HuH-7 (cell line): ENCODE measurements around the gene QKI.

Source experiments
- DNase-seq: peaks from one replicate; pipeline ENCODE4 v3.0.0; 2011; ENCODE audit warnings: low spot score

Gene QKI

DNA sequence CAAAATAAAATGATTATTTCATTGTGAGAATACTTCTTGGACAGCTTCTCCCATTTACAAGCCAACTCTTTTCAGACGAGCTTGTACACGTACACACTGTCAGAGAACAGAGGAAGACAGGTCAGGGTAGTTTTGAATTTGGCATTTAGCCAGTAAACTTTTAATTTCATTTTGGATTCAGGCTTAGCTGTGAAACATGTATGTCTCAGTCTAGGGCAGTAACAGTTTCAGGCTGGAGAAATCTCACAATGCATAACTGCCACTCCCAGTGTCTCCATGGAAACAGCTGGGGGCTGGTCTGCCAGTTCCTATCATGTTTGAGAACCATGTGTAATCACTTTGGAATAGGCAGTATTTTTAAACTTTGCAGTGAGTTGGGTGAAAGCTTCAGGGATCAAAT lies 22.0 kb upstream of the QKI start:
- peak; percentile 46 for DNase-seq

DNA sequence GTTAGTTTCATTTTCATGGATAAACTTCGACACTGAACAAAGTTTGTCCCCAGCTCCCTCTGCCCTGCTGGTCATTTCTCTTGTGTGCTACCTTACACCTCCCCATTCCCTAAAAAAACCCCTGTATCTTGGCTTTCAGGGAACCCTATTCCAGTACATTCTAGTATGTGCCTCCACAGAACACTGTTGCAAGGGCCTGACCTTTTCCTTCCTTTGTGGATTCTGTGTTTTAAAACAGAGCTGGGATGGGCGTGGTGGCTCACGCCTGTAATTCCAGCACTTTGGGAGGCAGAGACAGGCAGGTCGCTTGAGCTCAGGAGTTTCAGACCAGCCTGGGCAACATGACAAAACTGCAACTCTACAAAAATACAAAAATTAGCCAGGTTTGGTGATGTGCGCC lies 20.6 kb upstream of the QKI start:
- DNase-seq, result no peak

- no peak for DNase-seq
These were observed 19.9 kb upstream of the QKI start for GRCh38 chr6:163394659-163395058.

GRCh38 chr6:163395122-163395830 lies 19.2 kb upstream of the QKI start:
- no peak for DNase-seq

DNA sequence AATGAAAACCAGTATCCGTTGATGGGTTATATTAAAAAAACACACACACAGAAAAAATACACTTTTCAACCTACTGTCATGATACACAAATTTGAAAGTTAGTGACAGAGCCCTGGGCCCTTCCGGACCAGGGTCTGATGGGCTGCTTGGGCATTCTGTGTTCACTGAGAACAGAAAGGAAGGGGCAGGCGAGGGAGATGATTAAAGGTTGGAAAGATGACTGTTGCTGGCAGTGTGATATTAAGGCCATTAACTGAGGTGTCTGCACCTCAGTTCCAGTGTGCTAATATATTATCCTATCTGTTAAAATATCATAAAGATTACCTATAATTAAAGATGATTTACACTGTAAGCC lies 18.7 kb upstream of the QKI start:
- DNase-seq, result no peak

DNA sequence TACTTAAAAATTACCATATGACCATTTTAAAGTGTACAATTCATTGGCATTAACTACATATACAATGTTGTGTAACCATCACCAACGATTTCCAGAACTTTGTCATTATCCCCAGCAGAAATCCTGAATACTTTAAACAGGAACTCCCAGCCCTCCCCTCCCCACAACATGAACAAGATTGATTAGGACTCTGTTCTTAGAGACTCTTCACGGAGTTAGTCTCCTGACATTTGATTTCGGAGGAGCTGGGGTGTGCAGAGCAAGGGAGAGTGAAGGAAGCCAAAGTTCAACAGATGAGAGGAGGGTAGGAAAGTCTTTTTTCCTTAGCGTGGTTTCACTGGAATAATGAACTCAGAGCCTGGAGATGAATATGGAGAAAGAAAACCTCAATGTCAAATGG lies 17.2 kb upstream of the QKI start:
- no peak for DNase-seq

- DNase-seq, result no peak
These were observed 16.4 kb upstream of the QKI start for GRCh38 chr6:163398115-163398514.

DNA sequence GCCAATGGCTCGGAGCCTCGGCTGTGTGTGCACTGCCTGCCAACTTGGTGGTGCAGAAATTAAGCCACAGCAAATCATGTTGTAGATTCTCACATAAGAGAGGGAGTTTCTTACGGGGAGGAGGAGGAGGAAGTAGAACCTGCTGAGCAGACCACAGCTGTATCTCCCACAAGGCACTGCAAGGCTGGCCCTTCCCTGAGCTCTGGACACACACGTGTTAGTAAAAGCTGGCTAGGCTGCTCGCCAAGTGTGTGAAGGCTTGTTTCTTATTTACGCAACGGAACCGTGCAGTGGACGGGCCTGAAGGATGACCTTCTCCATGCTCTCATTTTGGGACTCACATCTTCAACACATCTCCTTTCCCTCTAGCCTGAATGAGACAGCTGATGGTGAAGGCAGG lies 15.7 kb upstream of the QKI start:
- no peak for DNase-seq

- no peak for DNase-seq
These were observed 14.0 kb upstream of the QKI start for GRCh38 chr6:163400509-163400908.

DNA sequence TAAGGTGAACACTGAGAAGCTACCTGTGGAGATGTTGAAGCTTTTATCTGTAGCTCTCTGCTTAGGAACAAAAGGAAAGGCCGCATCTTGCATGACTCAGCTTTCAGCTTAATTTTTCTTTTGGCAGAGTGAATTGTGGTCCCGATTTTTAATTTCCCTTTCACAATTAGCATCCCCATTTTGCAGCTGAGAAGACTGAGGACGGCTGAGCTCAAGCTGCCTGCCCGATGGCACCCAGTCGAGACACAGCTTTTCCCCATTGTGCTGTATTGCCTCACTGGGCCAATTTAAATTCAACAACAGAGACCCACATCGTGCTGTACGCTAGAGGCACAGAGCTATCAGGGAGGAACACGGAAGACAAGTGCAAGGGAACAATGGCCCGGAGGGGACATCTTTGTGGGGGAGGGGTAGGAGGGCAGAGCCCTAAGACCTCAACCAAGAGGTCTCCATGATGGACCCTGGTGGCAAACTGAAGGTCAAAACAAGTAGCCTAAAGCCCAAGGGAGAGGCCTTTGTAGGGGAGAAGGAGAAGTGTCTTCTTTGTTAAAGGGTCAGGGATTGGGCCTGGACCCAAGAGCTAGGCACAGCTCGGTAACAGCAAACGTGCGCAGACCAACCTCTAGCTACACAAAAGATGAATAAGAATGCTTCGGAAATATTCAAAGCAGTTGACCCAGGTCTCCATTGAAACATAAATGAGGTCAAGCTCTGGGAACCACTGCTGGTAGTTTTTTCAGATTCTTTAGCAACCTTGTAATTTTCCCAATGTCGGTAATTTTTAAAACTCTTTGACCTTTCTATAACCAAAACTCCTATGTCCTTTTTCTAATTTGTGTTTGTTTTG lies 13.3 kb upstream of the QKI start:
- no peak for DNase-seq

GRCh38 chr6:163402616-163403015 lies 11.9 kb upstream of the QKI start:
- no peak for DNase-seq

GRCh38 chr6:163404825-163405265 lies 9.7 kb upstream of the QKI start:
- no peak for DNase-seq

GRCh38 chr6:163405412-163406309 lies 8.9 kb upstream of the QKI start:
- no peak for DNase-seq

DNA sequence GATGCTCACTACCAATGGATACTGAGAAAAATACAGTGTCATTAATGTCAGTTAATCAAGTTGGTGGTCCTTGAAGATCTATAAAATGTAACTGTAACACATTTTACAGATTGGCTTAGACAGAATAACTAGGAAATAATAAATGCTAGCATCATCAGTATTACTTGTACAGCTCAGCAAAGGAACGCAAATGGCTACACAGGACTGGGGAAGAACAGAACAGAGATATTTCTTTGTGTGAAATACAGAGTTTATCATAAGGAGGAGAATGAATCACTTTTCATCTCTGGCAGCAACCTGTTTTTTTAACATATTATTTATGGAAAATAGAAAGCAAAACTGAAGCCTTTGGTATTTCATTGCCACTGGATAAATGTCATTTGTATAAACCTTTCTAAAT lies 8.2 kb upstream of the QKI start:
- no peak for DNase-seq

GRCh38 chr6:163406830-163407229 lies 7.7 kb upstream of the QKI start:
- no peak for DNase-seq

DNA sequence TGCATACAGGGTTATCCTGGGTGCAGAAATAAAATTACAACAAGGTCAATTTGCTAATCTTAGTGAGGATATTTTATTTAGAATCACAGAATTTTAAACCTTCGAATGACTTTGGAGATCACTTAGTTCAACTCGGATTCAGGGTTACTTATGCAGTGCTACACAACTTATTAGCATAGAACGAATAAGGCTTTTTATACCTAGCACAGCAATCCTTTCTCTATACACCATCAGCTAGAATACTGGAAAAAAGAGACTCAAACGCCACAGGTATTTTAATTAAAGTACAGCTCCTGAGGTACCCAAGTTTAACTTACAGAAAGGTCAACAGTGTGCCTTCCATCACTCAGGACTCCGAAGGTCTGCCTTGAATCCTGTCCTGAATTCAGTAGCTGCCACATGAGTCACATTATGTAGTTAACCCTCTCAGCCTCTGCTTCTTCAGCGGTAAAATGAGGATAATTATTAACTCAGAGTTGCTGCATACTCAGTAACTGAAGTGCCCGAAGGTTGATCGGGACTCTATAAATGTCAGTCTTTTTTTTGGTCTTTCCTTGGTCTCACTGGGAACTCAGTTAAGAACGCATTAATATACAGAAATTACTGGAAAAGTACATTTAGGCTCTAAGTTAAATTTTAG lies 6.0 kb upstream of the QKI start:
- DNase-seq, result peak; percentile 79

DNA sequence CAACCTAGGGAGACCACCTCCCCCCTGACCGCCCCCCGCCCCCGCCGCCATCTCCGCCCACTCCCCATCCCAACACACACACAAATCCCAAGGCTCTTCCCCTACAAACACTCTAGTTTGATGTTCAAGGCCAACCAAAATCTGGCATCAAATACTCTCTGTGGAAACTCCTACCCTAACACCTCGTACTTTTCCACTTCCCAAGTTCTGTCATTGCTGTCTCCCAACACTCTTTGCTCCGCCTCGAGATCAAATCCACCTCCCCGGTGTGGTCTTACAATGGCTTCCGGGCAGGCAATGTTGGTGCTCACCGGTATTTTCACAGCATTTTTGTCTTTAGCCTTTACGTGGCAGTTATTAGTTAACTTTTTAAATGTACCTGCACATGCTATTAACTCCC lies 4.8 kb upstream of the QKI start:
- peak; percentile 71 for DNase-seq

DNA sequence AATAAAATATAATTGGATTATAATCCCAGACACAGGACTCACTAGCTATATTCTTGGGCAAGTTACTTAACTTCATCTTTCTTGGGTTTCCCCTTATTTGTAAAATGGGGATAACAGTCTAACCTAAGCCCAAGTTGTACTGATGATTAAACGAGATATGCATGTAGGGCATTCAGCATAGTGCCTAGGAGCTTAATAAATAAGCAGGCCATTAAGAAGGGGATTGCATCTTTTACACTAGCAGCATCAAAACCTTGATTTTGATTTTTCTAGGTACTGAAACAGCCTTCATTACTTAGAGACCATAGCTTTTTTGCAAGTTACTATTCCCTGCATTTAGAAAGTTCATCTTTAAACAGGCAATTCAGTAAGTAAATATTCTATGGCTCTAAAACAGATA lies 2.2 kb upstream of the QKI start:
- DNase-seq, result no peak

GRCh38 chr6:163412801-163413344 lies 1.6 kb upstream of the QKI start:
- no peak for DNase-seq

DNA sequence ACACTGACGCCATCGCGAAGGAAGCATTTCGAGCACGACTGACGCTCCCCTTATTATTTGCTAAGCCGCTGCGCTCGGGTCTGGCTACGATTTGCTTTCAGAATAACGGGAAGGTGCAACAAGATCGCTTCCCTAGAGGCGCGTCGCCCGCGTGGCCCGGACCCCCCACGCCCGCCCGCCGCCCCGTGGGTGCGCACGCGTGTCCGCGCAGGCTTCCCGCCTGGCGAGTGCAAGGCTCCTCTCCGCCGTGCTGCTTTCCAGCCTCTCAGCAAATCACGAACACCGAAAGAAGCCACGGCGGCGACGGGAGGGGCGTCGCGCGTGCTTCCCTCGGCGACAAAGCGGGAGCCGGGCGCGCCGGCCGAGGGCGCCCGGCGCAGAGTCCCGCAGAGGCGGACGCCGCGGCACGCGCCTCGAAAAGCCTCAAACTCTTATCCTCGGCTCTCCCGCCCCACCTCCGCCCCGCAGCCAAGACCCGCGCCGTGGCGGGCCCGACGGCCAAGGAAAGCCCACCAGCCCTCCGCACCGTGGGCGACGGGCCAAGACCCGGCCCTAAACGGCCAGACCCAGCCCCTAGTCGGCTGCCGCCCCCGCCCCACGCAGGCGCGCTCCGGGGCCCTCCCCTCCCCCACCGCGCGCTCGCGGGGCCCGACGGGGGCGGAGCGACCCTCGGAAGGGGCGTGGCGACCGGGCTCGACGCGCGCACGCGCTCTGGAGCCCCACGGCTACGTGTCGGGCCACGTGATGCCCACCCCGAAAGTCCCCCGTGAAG lies 987 bp upstream of the QKI start:
- peak; percentile 97 for DNase-seq
